Progenitor cell of endocrine pancreas (in vitro differentiated cells): Measurements from ENCODE around the gene PDE7B. TPM values are rescaled to one million over a fixed set of nuclear protein-coding genes. Genes with fewer than 3 reads are reported as not detected.

Source experiments
- DNase-seq: peaks from one replicate; pipeline ENCODE4 v3.0.0; 2021; ENCODE audit warnings: low spot score; ENCODE audit not compliant: unreplicated experiment
- H3K27ac Mint-ChIP-seq: 2 replicates; pipeline ENCODE4 v1.8.0; 2021; ENCODE audit warnings: mild to moderate bottlenecking, moderate library complexity, mixed read lengths
- H3K27me3 Mint-ChIP-seq: 2 replicates; pipeline ENCODE4 v1.8.0; 2021; ENCODE audit warnings: mixed read lengths
- H3K36me3 Mint-ChIP-seq: 2 replicates; pipeline ENCODE4 v1.8.0; 2022; ENCODE audit warnings: mixed read lengths; ENCODE audit not compliant: insufficient read depth
- H3K4me1 Mint-ChIP-seq: 2 replicates; pipeline ENCODE4 v1.8.0; 2021; ENCODE audit warnings: low read depth, mixed read lengths
- H3K4me3 Mint-ChIP-seq: 2 replicates; pipeline ENCODE4 v1.8.0; 2021; ENCODE audit warnings: low read depth, mild to moderate bottlenecking, moderate library complexity, mixed read lengths
- H3K9me3 Mint-ChIP-seq: 2 replicates; pipeline ENCODE4 v1.8.0; 2021; ENCODE audit warnings: low read depth, mixed read lengths
- CTCF ChIP-seq: fragments of 200-600 bp; sonication (generic); IDR thresholded peaks from one replicate; pipeline ENCODE4 v1.5.0; 2021; ENCODE audit warnings: antibody characterized with exemption, mild to moderate bottlenecking; ENCODE audit not compliant: unreplicated experiment
- total RNA-seq: library from RNA; stranded (reverse); gene quantifications from 2 replicates; pipeline ENCODE4 v1.2.1, GENCODE V29; 2021

The PDE7B gene
- total RNA-seq, 1 donor from 2014 or later, result 0.07 TPM

GRCh38 chr6:136086686-136087085, 235.2 kb downstream of the PDE7B start:
- Mint-ChIP-seq H3K4me1 (peaks cover 7% of the 10 kb centered on the region), H3K4me3 (no peak overlapping the region), H3K27me3 (peaks cover 3% of the 10 kb centered on the region), H3K36me3 (no peaks in the 10 kb centered on the region), H3K27ac (no peak overlapping the region), H3K9me3 (peaks cover 3% of the 10 kb centered on the region)
- no peak for DNase-seq
- TF ChIP-seq CTCF, result no peak

- TF ChIP-seq CTCF, result no peak
- H3K36me3 Mint-ChIP-seq, result no peaks in the 10 kb centered on the region
- H3K9me3 Mint-ChIP-seq, result no peaks in the 10 kb centered on the region
- H3K27me3 Mint-ChIP-seq, result peaks cover 3% of the 10 kb centered on the region
- peaks cover 7% of the 10 kb centered on the region for H3K4me1 Mint-ChIP-seq
- no peak overlapping the region for H3K27ac Mint-ChIP-seq
- DNase-seq, result no peak
- H3K4me3 Mint-ChIP-seq, result no peak overlapping the region
Measured at GRCh38 chr6:136087986-136088385, 236.5 kb downstream of the PDE7B start.

DNA sequence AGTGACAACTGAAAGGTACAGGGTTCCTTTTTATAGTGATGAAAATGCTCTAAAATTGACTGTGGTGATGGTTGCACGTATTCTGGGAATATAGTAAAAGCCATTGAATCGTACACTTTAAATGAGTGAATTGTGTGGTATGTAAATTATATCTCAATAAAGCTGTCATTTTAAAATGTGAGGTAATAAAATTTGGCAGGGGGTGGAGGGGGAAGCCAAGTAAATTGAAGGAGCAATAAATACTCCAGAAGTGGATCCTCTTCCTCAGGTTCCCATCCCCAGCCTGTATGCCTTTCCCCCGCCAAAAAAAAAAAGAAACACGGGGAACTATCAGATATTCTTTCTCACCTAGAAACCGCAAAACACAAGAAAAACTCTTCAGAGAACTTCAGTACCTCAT, 237.2 kb downstream of the PDE7B start:
- Mint-ChIP-seq H3K36me3 (no peaks in the 10 kb centered on the region), H3K9me3 (peaks cover under 1% of the 10 kb centered on the region), H3K4me3 (no peak overlapping the region), H3K4me1 (peaks cover 7% of the 10 kb centered on the region), H3K27me3 (peaks cover 3% of the 10 kb centered on the region), H3K27ac (no peak overlapping the region)
- TF ChIP-seq CTCF, result no peak
- DNase-seq, result no peak

GRCh38 chr6:136089876-136090275, 238.4 kb downstream of the PDE7B start:
- peaks cover 3% of the 10 kb centered on the region for H3K27me3 Mint-ChIP-seq
- no peaks in the 10 kb centered on the region for H3K36me3 Mint-ChIP-seq
- DNase-seq, result no peak
- TF ChIP-seq CTCF, result no peak
- peaks cover 10% of the 10 kb centered on the region for H3K9me3 Mint-ChIP-seq
- H3K4me1 Mint-ChIP-seq, result peaks cover 7% of the 10 kb centered on the region
- no peak overlapping the region for H3K27ac Mint-ChIP-seq
- H3K4me3 Mint-ChIP-seq, result no peak overlapping the region

DNA sequence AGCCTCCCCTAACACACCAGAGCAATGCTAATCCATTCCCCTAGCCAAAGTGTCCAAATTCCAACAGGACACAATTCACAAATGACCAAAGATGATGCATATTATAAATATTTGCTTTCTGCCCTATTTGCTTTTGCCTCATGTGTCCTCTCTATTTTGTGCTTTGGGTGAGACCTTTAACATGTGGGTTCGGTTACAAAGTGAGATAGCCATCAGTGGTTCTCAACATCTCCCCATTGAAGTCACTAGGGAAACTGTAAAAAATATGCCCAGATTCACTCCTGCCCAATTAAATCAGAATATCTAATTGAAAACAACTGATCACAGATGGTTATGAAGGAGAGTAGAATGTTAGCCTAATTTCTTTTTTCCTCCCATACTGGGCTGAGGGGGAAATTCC, 239.4 kb downstream of the PDE7B start:
- H3K27me3 Mint-ChIP-seq, result peaks cover 3% of the 10 kb centered on the region
- H3K27ac Mint-ChIP-seq, result no peak overlapping the region
- peaks cover 7% of the 10 kb centered on the region for H3K4me1 Mint-ChIP-seq
- peaks cover 10% of the 10 kb centered on the region for H3K9me3 Mint-ChIP-seq
- DNase-seq, result no peak
- H3K4me3 Mint-ChIP-seq, result no peak overlapping the region
- no peak for TF ChIP-seq CTCF
- no peaks in the 10 kb centered on the region for H3K36me3 Mint-ChIP-seq
